GM21381 (cell line): ENCODE data around the gene GSG1L.
"Not testable (repeated sequence)": the region's sequence is repeated elsewhere in the genome, so short reads cannot be mapped to it uniquely, and the experiment has no call there.

Experiments used
- ATAC-seq: cut with Tn5 transposase; IDR thresholded peaks from one replicate; pipeline ENCODE4 v1.9.1; 2021; ENCODE audit warnings: mild to moderate bottlenecking, moderate library complexity; ENCODE audit not compliant: unreplicated experiment

Gene GSG1L

GRCh38 chr16:27985981-27986380, 77.5 kb downstream of the GSG1L start:
- ATAC-seq: no peak

GRCh38 chr16:27984121-27984520, 79.4 kb downstream of the GSG1L start:
- ATAC-seq: no peak

- ATAC-seq: no peak
Measured at GRCh38 chr16:27983244-27983643, 80.3 kb downstream of the GSG1L start.

- no peak for ATAC-seq
Measured at GRCh38 chr16:27982184-27982583, 81.3 kb downstream of the GSG1L start.

- no peak for ATAC-seq
Measured at GRCh38 chr16:27980919-27981700, 82.4 kb downstream of the GSG1L start.

- ATAC-seq: no peak
Measured at GRCh38 chr16:27980076-27980775, 83.3 kb downstream of the GSG1L start.

- not testable (repeated sequence) for ATAC-seq
Measured at GRCh38 chr16:27979668-27980067, 83.8 kb downstream of the GSG1L start.

GRCh38 chr16:27978876-27979275, 84.6 kb downstream of the GSG1L start:
- ATAC-seq: no peak

- ATAC-seq: no peak
Measured at GRCh38 chr16:27977966-27978365, 85.5 kb downstream of the GSG1L start.

GRCh38 chr16:27976990-27977389, 86.5 kb downstream of the GSG1L start:
- ATAC-seq: no peak

GRCh38 chr16:27974896-27975540, 88.5 kb downstream of the GSG1L start:
- ATAC-seq: no peak

- no peak for ATAC-seq
Measured at GRCh38 chr16:27973678-27974077, 89.8 kb downstream of the GSG1L start.

GRCh38 chr16:27972500-27972899, 91.0 kb downstream of the GSG1L start:
- no peak for ATAC-seq

- ATAC-seq: no peak
Measured at GRCh38 chr16:27969574-27969973, 93.9 kb downstream of the GSG1L start.

GRCh38 chr16:27967169-27967568, 96.3 kb downstream of the GSG1L start:
- ATAC-seq: no peak

- ATAC-seq: no peak
Measured at GRCh38 chr16:27966756-27967155, 96.8 kb downstream of the GSG1L start.

GRCh38 chr16:27965801-27966200, 97.7 kb downstream of the GSG1L start:
- no peak for ATAC-seq

GRCh38 chr16:27963471-27963965, 100.0 kb downstream of the GSG1L start:
- no peak for ATAC-seq

GRCh38 chr16:27962197-27962596, 101.3 kb downstream of the GSG1L start:
- ATAC-seq: no peak

- no peak for ATAC-seq
Measured at GRCh38 chr16:27961296-27961620, 102.3 kb downstream of the GSG1L start.

GRCh38 chr16:27960619-27961295, 102.8 kb downstream of the GSG1L start:
- no peak for ATAC-seq
